ENCODE data around the gene PACRG. TPM values are rescaled to one million over a fixed set of nuclear protein-coding genes. Genes with fewer than 3 reads are reported as not detected.

PACRG gene
- total and polyA plus RNA-seq, 3 experiments from 2014 or later: not detected

GRCh38 chr6:162940426-162940825, 212.7 kb downstream of the PACRG start:
- H3K9me3 ChIP-seq (ENCODE audit: low read length): no peaks in the 10 kb centered on the region
- H3K4me3 ChIP-seq (ENCODE audit: low read length): no peak overlapping the region
- peaks cover 0 to 2% (median 0%) of the 10 kb centered on the region in 3 donors for H3K36me3 Mint-ChIP-seq
- ChIA-PET POLR2A (no interaction called here), CTCF (no interaction called here)
- H3K36me3 ChIP-seq (ENCODE audit: insufficient read depth, low read length): no peaks in the 10 kb centered on the region
- H3K27me3 Mint-ChIP-seq: peaks cover 0 to 3% of the 10 kb centered on the region in 2 donors
- H3K4me1 Mint-ChIP-seq: no peaks in the 10 kb centered on the region
- DNase-seq: no peak
- no peaks in the 10 kb centered on the region for H3K27me3 ChIP-seq (ENCODE audit: insufficient read depth, low read length, poor library complexity, severe bottlenecking)
- H3K27ac ChIP-seq (ENCODE audit: low read depth, low read length): no peak overlapping the region
- no peak overlapping the region for H3K4me3 Mint-ChIP-seq
- no peak overlapping the region for H3K27ac Mint-ChIP-seq
- peaks cover 22 to 47% (median 30%) of the 10 kb centered on the region in 5 donors for H3K9me3 Mint-ChIP-seq
- H3K4me1 ChIP-seq (ENCODE audit: insufficient read depth, low read length): no peaks in the 10 kb centered on the region

- ChIA-PET POLR2A (no interaction called here), CTCF (no interaction called here)
- Mint-ChIP-seq H3K9me3 (peaks cover 17 to 40% (median 24%) of the 10 kb centered on the region in 5 donors), H3K4me3 (no peak overlapping the region), H3K27ac (no peak overlapping the region), H3K36me3 (peaks cover 0 to 2% (median 0%) of the 10 kb centered on the region in 3 donors), H3K4me1 (no peaks in the 10 kb centered on the region), H3K27me3 (peaks cover 0 to 1% of the 10 kb centered on the region in 2 donors)
- Histone ChIP-seq H3K4me1 (ENCODE audit: insufficient read depth, low read length) (no peaks in the 10 kb centered on the region), H3K36me3 (ENCODE audit: insufficient read depth, low read length) (no peaks in the 10 kb centered on the region), H3K9me3 (ENCODE audit: low read length) (no peaks in the 10 kb centered on the region), H3K4me3 (ENCODE audit: low read length) (no peak overlapping the region), H3K27me3 (ENCODE audit: insufficient read depth, low read length, poor library complexity, severe bottlenecking) (no peaks in the 10 kb centered on the region), H3K27ac (ENCODE audit: low read depth, low read length) (no peak overlapping the region)
- no peak for DNase-seq
Observed at GRCh38 chr6:162941128-162941527, 213.4 kb downstream of the PACRG start.

GRCh38 chr6:162942866-162943265, 215.1 kb downstream of the PACRG start:
- H3K4me3 Mint-ChIP-seq: no peak overlapping the region
- CTCF ChIA-PET: no interaction called here
- no peaks in the 10 kb centered on the region for H3K36me3 ChIP-seq (ENCODE audit: insufficient read depth, low read length)
- no peak for DNase-seq
- H3K4me1 ChIP-seq (ENCODE audit: insufficient read depth, low read length): no peaks in the 10 kb centered on the region
- peaks cover 0 to 1% of the 10 kb centered on the region in 2 donors for H3K27me3 Mint-ChIP-seq
- H3K9me3 Mint-ChIP-seq: peaks cover 17 to 31% (median 23%) of the 10 kb centered on the region in 5 donors
- POLR2A ChIA-PET: no interaction called here
- H3K27ac Mint-ChIP-seq: peak overlapping the region in 1 of 8 donors; percentile 1
- H3K4me3 ChIP-seq (ENCODE audit: low read length): no peak overlapping the region
- H3K9me3 ChIP-seq (ENCODE audit: low read length): no peaks in the 10 kb centered on the region
- no peak overlapping the region for H3K27ac ChIP-seq (ENCODE audit: low read depth, low read length)
- no peaks in the 10 kb centered on the region for H3K27me3 ChIP-seq (ENCODE audit: insufficient read depth, low read length, poor library complexity, severe bottlenecking)
- H3K36me3 Mint-ChIP-seq: peaks cover 0 to 2% (median 0%) of the 10 kb centered on the region in 3 donors
- H3K4me1 Mint-ChIP-seq: no peaks in the 10 kb centered on the region

GRCh38 chr6:162943369-162943768, 215.6 kb downstream of the PACRG start:
- H3K9me3 ChIP-seq (ENCODE audit: low read length): no peaks in the 10 kb centered on the region
- Mint-ChIP-seq H3K27ac (no peak overlapping the region), H3K4me3 (no peak overlapping the region), H3K36me3 (peaks cover 0 to 2% (median 0%) of the 10 kb centered on the region in 3 donors), H3K9me3 (peaks cover 17 to 31% (median 22%) of the 10 kb centered on the region in 5 donors), H3K4me1 (no peaks in the 10 kb centered on the region), H3K27me3 (peaks cover 0 to 1% of the 10 kb centered on the region in 2 donors)
- DNase-seq: no peak
- H3K27me3 ChIP-seq (ENCODE audit: insufficient read depth, low read length, poor library complexity, severe bottlenecking): no peaks in the 10 kb centered on the region
- no peak overlapping the region for H3K4me3 ChIP-seq (ENCODE audit: low read length)
- ChIA-PET CTCF (no interaction called here), POLR2A (no interaction called here)
- H3K4me1 ChIP-seq (ENCODE audit: insufficient read depth, low read length): no peaks in the 10 kb centered on the region
- no peaks in the 10 kb centered on the region for H3K36me3 ChIP-seq (ENCODE audit: insufficient read depth, low read length)
- no peak overlapping the region for H3K27ac ChIP-seq (ENCODE audit: low read depth, low read length)

GRCh38 chr6:162951164-162951743, 223.5 kb downstream of the PACRG start:
- H3K4me3 ChIP-seq (ENCODE audit: low read length): no peak overlapping the region
- no peaks in the 10 kb centered on the region for H3K36me3 Mint-ChIP-seq
- H3K9me3 Mint-ChIP-seq: peaks cover 0 to 9% (median 2%) of the 10 kb centered on the region in 5 donors
- H3K36me3 ChIP-seq (ENCODE audit: insufficient read depth, low read length): no peaks in the 10 kb centered on the region
- POLR2A ChIA-PET: no interaction called here
- no peaks in the 10 kb centered on the region for H3K4me1 ChIP-seq (ENCODE audit: insufficient read depth, low read length)
- no peaks in the 10 kb centered on the region for H3K27me3 ChIP-seq (ENCODE audit: insufficient read depth, low read length, poor library complexity, severe bottlenecking)
- no peak overlapping the region for H3K4me3 Mint-ChIP-seq
- DNase-seq: no peak
- no peak overlapping the region for H3K27ac Mint-ChIP-seq
- H3K27ac ChIP-seq (ENCODE audit: low read depth, low read length): no peak overlapping the region
- H3K9me3 ChIP-seq (ENCODE audit: low read length): no peaks in the 10 kb centered on the region
- H3K27me3 Mint-ChIP-seq: no peaks in the 10 kb centered on the region
- H3K4me1 Mint-ChIP-seq: no peaks in the 10 kb centered on the region
- CTCF ChIA-PET: no interaction called here

- no peak for DNase-seq
- no peaks in the 10 kb centered on the region for H3K36me3 Mint-ChIP-seq
Observed at GRCh38 chr6:162952423-162952822, 224.6 kb downstream of the PACRG start.

GRCh38 chr6:162957062-162957461, 229.3 kb downstream of the PACRG start:
- no peaks in the 10 kb centered on the region for H3K4me1 Mint-ChIP-seq
- POLR2A ChIA-PET: no interaction called here
- H3K27ac Mint-ChIP-seq: no peak overlapping the region

More at GRCh38 chr6:162952423-162952822, 224.6 kb downstream of the PACRG start:
- Mint-ChIP-seq H3K27ac (no peak overlapping the region), H3K4me3 (no peak overlapping the region), H3K27me3 (peaks cover 0 to 4% of the 10 kb centered on the region in 2 donors), H3K9me3 (peaks cover 0 to 4% (median 2%) of the 10 kb centered on the region in 5 donors), H3K4me1 (no peaks in the 10 kb centered on the region)
- no peaks in the 10 kb centered on the region for H3K9me3 ChIP-seq (ENCODE audit: low read length)
- no peak overlapping the region for H3K4me3 ChIP-seq (ENCODE audit: low read length)
- no peaks in the 10 kb centered on the region for H3K4me1 ChIP-seq (ENCODE audit: insufficient read depth, low read length)
- no peaks in the 10 kb centered on the region for H3K36me3 ChIP-seq (ENCODE audit: insufficient read depth, low read length)
- ChIA-PET POLR2A (no interaction called here), CTCF (no interaction called here)
- H3K27ac ChIP-seq (ENCODE audit: low read depth, low read length): no peak overlapping the region
- H3K27me3 ChIP-seq (ENCODE audit: insufficient read depth, low read length, poor library complexity, severe bottlenecking): no peaks in the 10 kb centered on the region

GRCh38 chr6:162960679-162961457, 233.1 kb downstream of the PACRG start:
- Histone ChIP-seq H3K27me3 (ENCODE audit: insufficient read depth, low read length, poor library complexity, severe bottlenecking) (no peaks in the 10 kb centered on the region), H3K27ac (ENCODE audit: low read depth, low read length) (no peak overlapping the region), H3K4me3 (ENCODE audit: low read length) (no peak overlapping the region), H3K4me1 (ENCODE audit: insufficient read depth, low read length) (no peaks in the 10 kb centered on the region), H3K36me3 (ENCODE audit: insufficient read depth, low read length) (no peaks in the 10 kb centered on the region), H3K9me3 (ENCODE audit: low read length) (no peaks in the 10 kb centered on the region)
- H3K4me1 Mint-ChIP-seq: no peaks in the 10 kb centered on the region
- CTCF ChIA-PET: no interaction called here
- H3K9me3 Mint-ChIP-seq: peaks cover 4 to 11% (median 8%) of the 10 kb centered on the region in 5 donors
- POLR2A ChIA-PET: no interaction called here
- no peak overlapping the region for H3K4me3 Mint-ChIP-seq
- no peak for DNase-seq
- peaks cover 0 to 1% (median 0%) of the 10 kb centered on the region in 3 donors for H3K36me3 Mint-ChIP-seq
- H3K27ac Mint-ChIP-seq: no peak overlapping the region
- peaks cover 0 to 5% of the 10 kb centered on the region in 2 donors for H3K27me3 Mint-ChIP-seq

More at GRCh38 chr6:162957062-162957461, 229.3 kb downstream of the PACRG start:
- H3K4me1 ChIP-seq (ENCODE audit: insufficient read depth, low read length): no peaks in the 10 kb centered on the region
- H3K4me3 ChIP-seq (ENCODE audit: low read length): no peak overlapping the region
- H3K27me3 ChIP-seq (ENCODE audit: insufficient read depth, low read length, poor library complexity, severe bottlenecking): no peaks in the 10 kb centered on the region
- Mint-ChIP-seq H3K27me3 (peaks cover 0 to 4% of the 10 kb centered on the region in 2 donors), H3K4me3 (no peak overlapping the region), H3K9me3 (peaks cover 0 to 10% (median 0%) of the 10 kb centered on the region in 5 donors), H3K36me3 (peaks cover 0 to 1% (median 0%) of the 10 kb centered on the region in 3 donors)
- H3K27ac ChIP-seq (ENCODE audit: low read depth, low read length): no peak overlapping the region
- CTCF ChIA-PET: no interaction called here
- H3K36me3 ChIP-seq (ENCODE audit: insufficient read depth, low read length): no peaks in the 10 kb centered on the region
- DNase-seq: no peak
- H3K9me3 ChIP-seq (ENCODE audit: low read length): no peaks in the 10 kb centered on the region
